GM12892 (cell line): ENCODE data around the gene CABP5.

Experiments
- DNase-seq: peaks from one replicate; pipeline ENCODE4 v3.0.0; 2011; ENCODE audit not compliant: insufficient read length
- FAIRE-seq: peaks from 2 replicates; lab custom pipeline; 2011; peaks lifted over from hg19 to GRCh38; lab: Jason Lieb, UNC
- POLR2A ChIP-seq: IDR thresholded peaks from 2 replicates; pipeline ENCODE4 v1.6.1; 2011; ENCODE audit warnings: low read depth, low read length, control low read depth
- POLR2AphosphoS5 ChIP-seq: IDR thresholded peaks from 2 replicates; pipeline ENCODE4 v1.6.1; 2011; ENCODE audit warnings: low read depth, low read length, control low read depth
- TAF1 ChIP-seq: IDR thresholded peaks from 2 replicates; pipeline ENCODE4 v1.6.1; 2011; ENCODE audit warnings: low read depth, mild to moderate bottlenecking, control low read depth, low read length, borderline replicate concordance

Gene CABP5

GRCh38 chr19:47992070-47992469 is 51.8 kb downstream of the CABP5 start, which contains the start of gene BSPH1:
BSPH1 (minus strand) TSS chr19:47992170; CDS start chr19:47992081, 89 bp downstream.
- no peak for FAIRE-seq
- TF ChIP-seq TAF1, result no peak
- TF ChIP-seq POLR2AphosphoS5, result no peak
- no peak for TF ChIP-seq POLR2A
- DNase-seq, result no peak

GRCh38 chr19:47991191-47991808 is 52.6 kb downstream of the CABP5 start:
- TF ChIP-seq POLR2AphosphoS5 (no peak), POLR2A (no peak), TAF1 (no peak)
- no peak for DNase-seq
- FAIRE-seq, result no peak
